HG03432 (cell line): Measurements from ENCODE around the gene FOXP1.

Experiments used
- ATAC-seq: cut with Tn5 transposase; IDR thresholded peaks from one replicate; pipeline ENCODE4 v1.9.1; 2021; ENCODE audit warnings: mild to moderate bottlenecking, moderate library complexity; ENCODE audit not compliant: unreplicated experiment

FOXP1 gene

DNA sequence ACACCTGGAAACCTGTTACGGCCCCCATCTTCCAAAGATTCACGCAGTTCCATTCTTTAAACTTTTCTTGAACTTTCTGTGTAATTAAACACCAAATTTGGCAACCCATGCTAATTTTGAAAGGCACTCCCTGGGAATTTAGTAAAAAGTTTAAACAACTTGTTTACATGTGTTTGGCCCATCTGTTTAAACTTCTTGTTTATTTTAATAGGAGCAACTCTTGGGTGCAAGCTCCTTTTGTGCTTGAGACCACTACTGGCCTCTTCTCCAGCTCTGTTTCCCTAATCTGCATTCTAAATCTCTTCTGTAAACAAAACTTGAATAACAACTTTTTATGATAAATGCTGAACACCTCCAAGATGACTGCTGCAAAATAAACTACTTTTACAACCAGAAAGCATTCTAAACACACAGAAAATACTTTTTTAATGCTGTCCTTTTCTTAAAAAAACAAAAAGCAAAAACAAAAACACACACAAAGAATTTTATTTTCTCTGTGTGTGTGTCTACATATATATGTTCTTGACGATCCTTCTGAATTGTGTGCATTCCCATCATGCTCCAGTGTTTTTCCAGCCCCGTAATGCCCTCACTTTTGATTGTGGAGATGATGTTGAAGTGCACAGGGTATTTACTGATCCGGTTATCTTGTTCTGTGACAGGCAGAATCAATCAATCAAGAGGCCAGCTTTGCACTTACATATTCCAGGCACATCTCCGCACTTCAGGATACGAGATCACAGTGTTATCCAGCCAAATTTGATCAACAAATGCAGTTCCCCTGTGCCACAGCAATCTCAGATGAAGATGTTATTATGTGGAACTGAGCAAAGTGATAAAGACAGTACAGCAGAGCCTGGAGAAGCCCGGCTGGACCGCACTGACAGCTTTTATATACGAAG lies 416.9 kb downstream of the FOXP1 start:
- no peak for ATAC-seq

DNA sequence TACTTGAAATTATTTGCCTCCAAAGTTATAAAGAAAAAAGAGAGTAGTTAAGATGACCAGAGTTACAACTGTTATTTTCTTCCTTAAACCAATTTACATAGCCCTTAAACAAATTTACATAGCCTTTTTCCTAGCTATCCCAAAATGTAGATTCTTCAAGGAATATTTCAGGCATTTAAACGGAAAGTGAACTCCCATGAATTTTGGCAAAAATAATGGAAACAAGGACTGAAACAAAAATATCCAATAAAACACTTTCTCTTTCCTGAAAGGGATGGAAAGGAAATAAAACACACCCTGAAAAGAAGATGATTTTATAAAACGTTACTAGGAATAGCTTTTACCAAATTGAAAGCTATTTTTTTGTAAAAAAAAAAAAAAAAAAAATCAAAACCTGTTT lies 418.6 kb downstream of the FOXP1 start:
- no peak for ATAC-seq

DNA sequence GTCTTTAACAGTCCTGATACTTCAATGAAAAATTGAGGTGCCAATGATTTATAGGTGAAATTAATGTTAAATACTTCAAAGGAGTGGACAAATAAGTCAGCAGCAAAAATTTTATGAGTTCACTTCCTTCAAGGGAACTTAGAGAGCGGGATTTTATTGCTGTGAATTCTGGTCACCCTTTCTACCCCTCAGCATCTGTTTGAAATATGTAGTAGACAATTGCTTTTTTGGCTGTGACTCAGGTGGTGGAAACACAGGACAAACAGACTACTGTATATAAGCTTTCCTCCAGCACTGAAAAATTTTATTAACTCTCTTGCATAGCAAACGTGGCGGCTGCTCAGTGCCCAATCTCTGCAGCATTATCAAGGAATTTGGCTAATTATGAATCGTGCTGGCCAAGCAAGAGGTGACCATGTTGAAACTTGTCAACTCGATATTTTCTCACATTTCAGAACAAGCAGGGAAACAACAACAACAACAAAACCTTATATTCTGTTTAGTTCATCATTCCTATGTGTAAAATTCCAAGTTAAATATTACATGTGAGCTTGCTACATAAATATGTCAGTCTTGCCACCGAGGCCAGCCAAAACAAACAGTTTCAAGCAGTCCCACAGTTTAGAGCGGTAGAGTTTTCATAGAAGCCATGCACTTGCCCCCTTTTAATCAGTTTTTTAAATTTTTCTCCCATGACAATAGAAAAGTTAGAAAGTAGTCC lies 420.2 kb downstream of the FOXP1 start:
- no peak for ATAC-seq

DNA sequence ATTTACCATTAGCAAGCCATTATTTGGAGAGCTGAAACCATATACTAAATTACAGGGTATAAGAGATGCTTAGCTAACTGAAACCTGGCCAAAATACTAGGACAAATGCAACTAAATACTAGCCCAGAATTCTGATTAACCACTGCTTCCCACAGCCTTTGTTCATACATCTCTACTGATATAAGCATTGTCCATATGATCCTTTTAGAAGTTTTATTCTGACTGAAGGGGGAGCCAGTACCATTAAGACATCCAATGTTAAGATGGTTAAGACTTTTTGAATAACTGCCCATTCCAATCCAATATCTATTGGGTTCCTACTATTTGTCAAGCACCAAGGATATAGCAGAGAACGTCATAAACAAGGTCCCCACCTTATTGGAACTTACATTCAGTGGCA lies 421.3 kb downstream of the FOXP1 start:
- ATAC-seq, result no peak

DNA sequence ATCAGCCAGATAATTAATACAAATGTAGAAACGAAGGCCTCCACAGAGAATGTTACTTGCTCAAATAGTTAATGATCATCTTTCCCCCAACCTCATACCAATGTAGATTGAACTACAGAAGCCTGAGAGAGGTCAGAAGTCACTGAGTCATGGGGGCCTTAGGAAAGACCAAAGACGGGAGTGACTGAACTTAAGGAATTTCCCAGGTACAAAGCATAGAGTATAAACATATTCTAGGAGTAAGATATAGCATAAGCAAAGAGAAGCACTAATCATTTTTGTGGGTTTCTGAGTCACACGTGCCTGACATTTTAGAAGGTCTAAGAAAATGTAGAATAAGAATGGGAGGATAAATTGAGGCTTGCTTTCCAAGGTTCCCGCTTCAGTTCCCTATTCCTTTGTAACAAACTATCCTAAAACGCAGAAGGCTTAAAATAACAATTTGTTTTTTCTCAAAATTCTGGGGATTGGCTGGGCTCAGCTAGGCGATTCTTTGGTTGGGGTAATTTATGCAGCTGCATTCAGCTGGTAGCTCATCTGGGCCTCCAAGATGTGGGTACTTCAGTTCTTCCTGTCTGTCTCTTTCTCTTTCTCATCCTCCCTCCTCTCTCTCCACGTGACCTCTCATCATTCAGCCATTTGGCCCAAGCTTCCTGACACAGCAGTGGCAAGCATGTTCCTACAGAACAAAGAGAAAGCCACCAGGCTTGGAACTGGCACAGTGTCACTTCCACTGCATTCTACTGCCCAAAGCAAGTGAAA lies 422.6 kb downstream of the FOXP1 start:
- ATAC-seq, result no peak

DNA sequence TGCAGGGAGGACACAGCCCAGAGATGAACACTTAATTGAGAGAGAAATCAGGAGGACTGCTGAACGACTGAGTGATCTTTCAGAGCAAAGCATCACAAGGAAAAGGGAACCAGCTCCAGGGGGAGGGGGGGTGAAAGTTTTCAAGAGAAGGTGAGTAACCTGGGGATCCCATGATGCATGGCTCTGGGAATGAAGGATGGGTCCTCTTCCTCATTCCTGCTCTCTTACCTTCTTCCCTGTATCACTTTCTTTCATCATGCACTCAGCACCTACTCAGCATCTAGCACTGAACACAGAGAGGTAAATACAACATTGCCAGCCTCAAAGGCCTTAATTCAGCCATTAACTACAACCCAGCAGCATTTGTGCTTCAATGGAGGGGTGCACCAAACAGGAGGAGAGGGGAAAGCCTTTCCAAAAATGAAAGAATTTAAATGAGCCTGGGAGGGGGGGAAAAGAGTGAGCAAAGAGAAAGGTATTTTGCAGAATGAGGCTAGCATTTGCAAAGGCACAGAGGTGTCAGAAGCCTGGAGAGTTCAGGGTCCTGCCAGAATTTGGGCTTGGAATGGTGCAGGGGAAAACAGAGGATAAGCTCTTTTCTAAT lies 427.4 kb downstream of the FOXP1 start:
- no peak for ATAC-seq

DNA sequence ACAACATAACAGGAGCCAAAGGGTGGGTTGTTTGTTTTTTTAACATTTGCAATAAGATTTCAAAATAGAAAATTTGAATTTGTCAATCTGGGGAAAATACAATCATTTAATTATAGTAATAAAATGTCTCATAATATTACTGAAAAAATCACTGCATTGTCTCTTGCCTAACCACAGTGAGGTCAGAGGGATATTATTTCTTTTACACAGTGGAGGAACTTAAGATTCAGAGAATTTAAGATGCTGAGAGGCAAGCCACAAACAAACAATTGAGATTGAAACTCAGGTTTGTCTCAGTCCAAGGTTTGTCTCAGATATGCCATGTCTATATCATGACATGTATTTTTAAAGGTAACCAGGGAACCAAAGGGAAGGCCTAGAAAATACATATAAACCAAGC lies 428.7 kb downstream of the FOXP1 start:
- no peak for ATAC-seq

DNA sequence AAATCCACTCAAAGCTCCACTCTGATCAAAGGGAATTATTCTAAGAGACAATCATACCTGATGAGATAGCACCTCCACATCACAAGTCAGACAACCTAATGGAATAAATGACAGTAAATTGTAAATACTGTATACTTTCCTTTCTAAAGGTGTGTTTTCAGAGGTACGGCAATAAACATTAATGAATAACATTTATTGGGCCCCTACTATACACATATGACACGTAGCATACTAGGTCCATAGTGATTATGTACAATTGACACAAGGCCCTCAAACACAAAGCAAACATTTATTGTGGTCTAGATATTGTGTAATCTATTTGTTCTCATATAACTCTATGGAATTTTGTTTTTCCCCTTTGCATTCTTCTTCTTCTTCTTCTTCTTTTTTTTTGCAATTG lies 429.8 kb downstream of the FOXP1 start:
- ATAC-seq, result no peak

DNA sequence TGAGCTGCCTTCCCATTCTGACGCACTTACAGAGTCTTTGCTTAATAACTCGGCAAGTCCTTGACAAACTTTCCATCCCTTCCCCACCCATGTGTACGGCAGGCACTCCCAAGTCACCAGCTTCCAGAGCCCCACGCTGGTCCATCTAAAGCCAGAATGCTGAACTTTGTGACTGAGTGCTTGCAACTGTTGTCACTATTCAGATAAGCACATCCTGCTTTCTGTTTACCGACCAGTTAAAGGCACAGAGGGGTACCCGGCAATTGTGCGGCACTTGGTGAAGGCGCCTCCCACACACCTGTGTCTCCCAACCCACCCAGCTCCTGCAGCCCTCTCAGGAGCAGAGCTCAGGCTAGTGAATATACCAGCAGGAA lies 430.6 kb downstream of the FOXP1 start:
- no peak for ATAC-seq

DNA sequence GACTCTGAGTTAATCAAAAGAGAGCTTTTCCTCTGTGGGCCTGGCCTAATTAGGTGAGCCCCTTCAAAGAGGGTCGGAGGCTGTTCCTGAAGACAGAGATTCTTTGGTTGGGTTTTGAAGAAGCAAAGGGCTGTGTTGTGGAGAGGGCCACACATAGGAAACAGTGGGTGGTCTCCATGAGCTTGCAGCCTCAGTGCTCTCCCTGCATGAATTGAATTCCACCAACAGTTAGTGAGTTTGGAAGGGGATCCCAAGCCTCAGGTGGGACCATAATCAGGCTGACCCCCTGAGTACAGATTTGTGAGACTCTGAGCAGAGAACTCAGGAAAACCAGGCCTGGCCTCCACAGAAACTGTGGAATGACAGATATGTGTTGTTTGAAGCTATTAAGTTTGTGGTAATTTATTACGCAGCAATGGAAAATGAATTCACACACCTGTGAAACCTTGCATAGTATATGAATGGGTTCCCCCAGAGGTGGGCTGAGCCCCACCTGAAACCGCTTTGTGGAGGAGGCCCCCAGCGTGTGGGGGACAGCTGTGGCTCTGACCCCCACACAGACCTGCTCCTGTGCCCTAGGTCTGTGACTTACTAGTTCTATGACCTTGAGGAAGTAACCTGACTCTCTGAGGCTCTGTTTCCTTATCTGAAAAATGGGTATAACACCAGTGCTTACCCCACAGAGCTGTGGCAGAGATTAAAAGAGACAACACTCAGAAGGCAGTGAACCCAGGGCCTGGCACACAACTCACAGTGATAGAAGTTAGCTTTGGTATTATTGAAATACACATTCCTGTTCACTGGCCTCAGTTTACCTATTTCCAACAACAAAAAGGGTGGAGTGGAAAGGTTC lies 431.3 kb downstream of the FOXP1 start:
- no peak for ATAC-seq

DNA sequence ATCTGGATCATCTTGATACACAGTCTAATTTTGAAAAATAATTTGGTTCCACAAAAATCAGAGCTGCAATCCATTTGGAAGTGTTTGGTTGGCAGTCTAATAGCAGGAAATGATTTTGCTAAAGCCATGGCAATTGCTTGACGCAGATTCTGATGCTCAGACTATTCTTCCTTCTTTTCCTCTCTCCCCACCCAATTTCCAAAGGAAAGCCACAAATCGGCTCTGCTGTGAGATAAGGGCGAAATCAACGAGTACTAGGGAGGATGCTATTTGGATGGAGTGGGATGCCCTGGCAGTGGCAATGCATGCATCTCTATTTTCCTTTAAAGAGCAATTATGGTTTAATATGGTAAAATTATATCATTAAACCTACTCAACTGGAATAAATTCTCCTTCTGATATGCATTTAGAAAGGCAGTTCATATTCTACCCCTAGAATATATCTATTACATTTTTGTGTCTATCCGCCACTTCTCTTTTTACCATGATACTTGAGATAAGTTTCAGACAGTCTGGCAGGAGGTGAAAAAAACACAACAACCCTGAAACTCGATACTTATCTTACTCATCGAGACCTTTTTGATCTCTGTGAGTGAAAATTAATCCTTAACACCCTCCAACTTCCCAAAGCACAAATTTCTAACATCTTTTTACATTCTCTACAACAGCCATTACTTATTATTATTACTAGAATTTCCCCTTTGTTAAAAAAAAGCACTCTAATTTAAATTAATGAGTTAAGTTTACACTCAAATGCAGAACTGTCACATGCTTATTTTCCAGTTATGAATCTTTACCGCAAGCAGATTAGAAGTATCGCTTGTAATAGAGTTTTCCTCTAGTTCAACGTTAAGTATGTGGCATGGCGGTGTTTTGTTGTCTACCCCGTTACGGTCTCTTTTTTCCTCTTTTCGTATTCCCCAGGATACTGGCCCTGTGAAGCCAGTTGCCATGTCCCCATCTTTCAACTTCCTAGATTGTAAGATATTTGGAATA lies 433.3 kb downstream of the FOXP1 start:
- peak; percentile 77 for ATAC-seq

DNA sequence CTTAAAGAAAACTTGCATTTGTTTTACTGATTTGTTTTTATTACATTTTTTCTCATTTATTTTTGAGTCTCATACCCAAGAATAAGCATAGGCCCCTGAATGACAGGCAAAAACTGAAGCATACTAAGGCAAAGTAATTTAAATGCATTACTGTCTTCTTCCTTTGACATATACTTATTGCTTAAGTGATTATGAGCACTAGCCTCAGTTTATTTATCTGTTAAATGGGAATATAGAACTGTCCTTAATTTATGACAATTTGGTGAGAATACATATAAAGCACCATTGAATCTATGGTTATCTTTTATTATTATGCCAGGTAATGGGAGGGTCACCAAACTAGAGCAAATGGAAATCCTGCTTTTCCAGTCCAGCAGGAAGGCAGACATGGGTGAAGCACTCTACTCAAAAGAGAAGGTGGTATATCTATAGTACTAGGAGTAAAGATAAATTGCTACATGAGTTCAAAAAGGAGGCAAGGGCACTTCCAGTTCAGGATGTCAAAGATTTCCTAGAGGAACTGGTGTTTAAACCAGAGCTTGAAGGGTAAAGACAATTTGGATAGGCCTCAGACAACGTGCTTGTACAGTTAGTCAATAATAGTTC lies 435.0 kb downstream of the FOXP1 start:
- no peak for ATAC-seq

DNA sequence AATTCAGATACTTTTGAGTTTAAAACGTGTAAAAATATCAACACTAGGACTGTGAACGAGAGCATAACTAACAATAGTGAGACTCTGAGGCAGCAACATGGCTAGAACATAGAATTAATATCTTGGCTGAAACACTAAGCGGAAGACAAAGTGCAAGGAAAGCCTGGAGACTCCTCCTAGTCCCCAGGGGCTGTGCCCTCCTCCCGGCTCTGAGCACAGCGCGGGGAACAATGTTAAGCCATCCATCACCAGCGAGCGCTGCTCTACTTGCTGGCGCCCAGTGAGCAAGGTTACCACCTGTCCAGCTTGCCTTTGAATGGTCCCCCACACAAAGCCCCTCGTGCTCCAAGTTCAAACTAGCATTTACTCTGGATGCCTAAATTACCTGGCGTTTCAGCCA lies 436.9 kb downstream of the FOXP1 start:
- no peak for ATAC-seq

DNA sequence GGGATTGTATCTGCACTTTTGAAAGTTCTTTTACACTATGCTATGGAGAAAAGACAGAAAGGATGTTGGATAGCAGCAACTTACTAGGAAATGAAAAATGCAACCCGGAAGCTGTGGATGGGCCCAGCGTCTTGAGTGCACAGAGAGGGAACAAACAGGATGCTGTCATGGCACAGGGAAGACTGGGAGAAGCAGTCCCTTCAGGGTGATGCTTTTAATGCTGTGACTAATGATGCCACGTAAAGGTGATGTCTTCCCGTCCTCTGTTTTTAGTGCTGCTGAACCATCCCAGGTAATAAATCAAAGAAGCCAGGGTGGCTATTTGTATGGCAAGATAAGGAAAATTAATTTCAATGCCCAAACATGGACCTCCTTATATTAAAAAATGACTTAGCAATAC lies 437.6 kb downstream of the FOXP1 start:
- ATAC-seq, result no peak

DNA sequence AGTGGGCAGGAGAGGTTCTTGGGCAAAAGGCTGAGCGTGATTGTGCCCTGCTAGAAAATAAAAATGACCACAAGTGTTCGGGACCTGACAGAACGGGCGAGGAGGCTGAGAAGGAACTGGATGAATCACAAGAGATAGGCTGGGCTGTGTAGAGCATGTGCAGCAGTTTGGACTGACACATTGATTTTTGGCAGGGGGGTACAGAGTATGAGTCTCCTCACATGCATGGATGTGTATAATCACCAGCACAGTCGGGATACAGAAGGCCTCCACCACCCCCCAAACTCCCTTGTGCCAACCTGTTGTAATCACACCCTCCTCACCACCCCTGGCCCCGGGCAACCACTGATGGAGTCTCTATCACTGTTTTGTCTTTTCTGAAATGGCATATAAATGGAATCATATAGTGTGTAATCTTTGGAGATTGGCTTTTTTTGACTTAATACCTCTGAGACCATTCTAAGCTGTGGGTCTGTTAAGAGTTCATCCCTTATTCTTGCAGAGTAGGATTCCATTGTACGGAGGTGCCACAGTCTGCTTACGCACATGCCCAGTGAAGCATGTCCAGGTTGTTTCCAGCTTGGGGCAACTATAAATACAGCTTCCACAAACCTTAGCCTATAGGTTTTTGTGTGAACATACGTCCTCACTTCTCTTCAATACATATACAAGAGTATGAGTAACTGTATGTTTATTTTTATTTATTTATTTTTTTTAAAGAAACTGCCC lies 438.8 kb downstream of the FOXP1 start:
- no peak for ATAC-seq

DNA sequence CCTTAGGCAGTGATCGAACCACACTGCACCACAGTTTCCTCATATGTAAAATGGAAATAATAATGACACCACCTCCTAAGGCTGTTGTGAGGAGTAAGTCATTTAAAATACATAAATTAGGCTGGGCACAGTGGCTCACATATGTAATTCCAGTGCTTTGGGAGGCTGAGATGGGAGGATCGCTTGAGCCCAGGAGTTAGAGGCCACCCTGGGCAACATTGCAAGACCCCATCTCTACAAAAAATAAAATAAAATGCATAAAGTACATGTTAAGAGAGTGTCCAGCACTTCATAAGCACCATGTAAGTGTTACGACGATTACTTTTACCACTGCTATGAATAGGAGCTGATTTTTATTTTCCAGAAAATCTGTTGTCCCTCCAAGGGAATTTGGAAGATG lies 440.0 kb downstream of the FOXP1 start:
- ATAC-seq, result no peak

DNA sequence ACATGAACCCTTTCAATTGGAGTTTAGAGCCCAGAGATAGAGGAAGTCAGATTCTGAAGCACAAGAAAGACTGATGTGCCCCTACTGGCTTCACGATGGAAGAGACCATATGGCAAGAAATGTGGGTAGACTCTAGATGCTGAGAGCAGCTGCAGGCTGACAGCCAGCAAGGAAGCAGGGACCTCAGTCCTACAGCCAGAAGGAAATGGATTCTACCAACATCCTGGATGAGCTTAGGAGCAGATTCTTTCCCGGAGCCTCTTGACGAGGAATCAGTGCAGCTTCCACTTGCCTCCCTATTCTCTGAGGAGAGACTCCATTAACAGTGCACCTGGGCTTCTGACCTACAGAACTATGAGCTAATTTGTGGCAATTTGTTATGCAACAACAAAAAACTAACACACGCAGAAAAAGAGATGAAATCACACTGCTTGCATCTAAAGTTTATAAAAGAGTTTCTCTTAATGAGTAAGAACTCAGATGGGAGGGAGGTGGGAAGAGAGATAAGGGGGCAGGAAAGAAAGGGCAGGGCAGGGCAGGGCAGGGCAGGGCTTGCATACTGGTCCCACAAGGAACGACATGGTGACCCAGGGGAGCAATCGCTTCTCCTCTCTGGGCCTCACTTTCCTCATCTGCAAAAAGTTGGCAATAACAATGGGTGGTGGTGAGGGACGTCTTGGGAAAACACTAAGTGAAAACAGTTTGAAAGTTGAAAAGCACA lies 440.9 kb downstream of the FOXP1 start:
- no peak for ATAC-seq
